Measurements from ENCODE around the gene RNF126. TPM values are rescaled to one million over a fixed set of nuclear protein-coding genes. Genes with fewer than 3 reads are reported as not detected.

Gene RNF126
- total RNA-seq, 1 donor from 2014 or later, result 58.3 TPM

- Histone ChIP-seq H3K9ac (ENCODE audit: low read length) (no peak overlapping the region), H3K79me2 (ENCODE audit: insufficient read depth, low read length) (peaks cover 33% of the 10 kb centered on the region), H3K4me3 (ENCODE audit: insufficient read depth, low read depth, low read length) (no peak overlapping the region), H3K27ac (ENCODE audit: low read depth, low read length) (no peak overlapping the region), H2AFZ (ENCODE audit: low read depth, low read length) (peak overlapping the region; percentile 77), H3K36me3 (ENCODE audit: insufficient read depth, low read length) (no peaks in the 10 kb centered on the region), H3K27me3 (ENCODE audit: insufficient read depth, low read length) (no peaks in the 10 kb centered on the region), H4K20me1 (ENCODE audit: insufficient read depth, low read length) (peaks cover 21% of the 10 kb centered on the region), H3K9me3 (ENCODE audit: insufficient read depth, low read depth, low read length) (peaks cover 3% of the 10 kb centered on the region), H3K4me1 (ENCODE audit: insufficient read depth, low read length) (peaks cover 26% of the 10 kb centered on the region), H3K4me2 (ENCODE audit: low read length) (peak overlapping the region; percentile 74)
- Mint-ChIP-seq H3K4me1 (ENCODE audit: low read depth, unreplicated experiment) (peaks cover 5% of the 10 kb centered on the region), H3K4me3 (ENCODE audit: unreplicated experiment) (peak overlapping the region; percentile 79), H3K27ac (ENCODE audit: unreplicated experiment) (no peak overlapping the region), H3K27me3 (ENCODE audit: low read depth, unreplicated experiment) (no peaks in the 10 kb centered on the region), H3K9me3 (ENCODE audit: unreplicated experiment) (peaks cover 10% of the 10 kb centered on the region), H3K36me3 (ENCODE audit: low read depth, unreplicated experiment) (peaks cover 8% of the 10 kb centered on the region)
- FAIRE-seq, result no peak
- peak; percentile 46 for DNase-seq (ENCODE audit: low read depth)
- TF ChIP-seq, protein P1, sequence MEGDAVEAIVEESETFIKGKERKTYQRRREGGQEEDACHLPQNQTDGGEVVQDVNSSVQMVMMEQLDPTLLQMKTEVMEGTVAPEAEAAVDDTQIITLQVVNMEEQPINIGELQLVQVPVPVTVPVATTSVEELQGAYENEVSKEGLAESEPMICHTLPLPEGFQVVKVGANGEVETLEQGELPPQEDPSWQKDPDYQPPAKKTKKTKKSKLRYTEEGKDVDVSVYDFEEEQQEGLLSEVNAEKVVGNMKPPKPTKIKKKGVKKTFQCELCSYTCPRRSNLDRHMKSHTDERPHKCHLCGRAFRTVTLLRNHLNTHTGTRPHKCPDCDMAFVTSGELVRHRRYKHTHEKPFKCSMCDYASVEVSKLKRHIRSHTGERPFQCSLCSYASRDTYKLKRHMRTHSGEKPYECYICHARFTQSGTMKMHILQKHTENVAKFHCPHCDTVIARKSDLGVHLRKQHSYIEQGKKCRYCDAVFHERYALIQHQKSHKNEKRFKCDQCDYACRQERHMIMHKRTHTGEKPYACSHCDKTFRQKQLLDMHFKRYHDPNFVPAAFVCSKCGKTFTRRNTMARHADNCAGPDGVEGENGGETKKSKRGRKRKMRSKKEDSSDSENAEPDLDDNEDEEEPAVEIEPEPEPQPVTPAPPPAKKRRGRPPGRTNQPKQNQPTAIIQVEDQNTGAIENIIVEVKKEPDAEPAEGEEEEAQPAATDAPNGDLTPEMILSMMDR (IDR thresholded peaks at IDR 0.05; ENCODE audit: insufficient read depth, low read depth, low read length), result peak; percentile 72
- TF ChIP-seq EZH2 (IDR thresholded peaks at IDR 0.05; ENCODE audit: insufficient read depth, low read length), result no peak
Measured at GRCh38 chr19:664913-665443, 2.0 kb upstream of the RNF126 start.

GRCh38 chr19:663682-664117 is 686 bp upstream of the RNF126 start:
- Histone ChIP-seq H3K9ac (ENCODE audit: low read length) (peak overlapping the region; percentile 81), H4K20me1 (ENCODE audit: insufficient read depth, low read length) (peaks cover 34% of the 10 kb centered on the region), H3K27me3 (ENCODE audit: insufficient read depth, low read length) (no peaks in the 10 kb centered on the region), H3K27ac (ENCODE audit: low read depth, low read length) (peak overlapping the region; percentile 65), H2AFZ (ENCODE audit: low read depth, low read length) (peak overlapping the region; percentile 95), H3K4me2 (ENCODE audit: low read length) (peak overlapping the region; percentile 91), H3K4me1 (ENCODE audit: insufficient read depth, low read length) (peaks cover 30% of the 10 kb centered on the region), H3K9me3 (ENCODE audit: insufficient read depth, low read depth, low read length) (peaks cover 3% of the 10 kb centered on the region), H3K79me2 (ENCODE audit: insufficient read depth, low read length) (peaks cover 46% of the 10 kb centered on the region), H3K36me3 (ENCODE audit: insufficient read depth, low read length) (no peaks in the 10 kb centered on the region), H3K4me3 (ENCODE audit: insufficient read depth, low read depth, low read length) (peak overlapping the region; percentile 52)
- H3K27ac Mint-ChIP-seq (ENCODE audit: unreplicated experiment), result peak overlapping the region; percentile 28
- no peak for FAIRE-seq
- peak overlapping the region; percentile 79 for H3K4me3 Mint-ChIP-seq (ENCODE audit: unreplicated experiment)
- H3K4me1 Mint-ChIP-seq (ENCODE audit: low read depth, unreplicated experiment), result peaks cover 5% of the 10 kb centered on the region
- H3K36me3 Mint-ChIP-seq (ENCODE audit: low read depth, unreplicated experiment), result peaks cover 5% of the 10 kb centered on the region
- peaks cover 5% of the 10 kb centered on the region for H3K9me3 Mint-ChIP-seq (ENCODE audit: unreplicated experiment)
- H3K27me3 Mint-ChIP-seq (ENCODE audit: low read depth, unreplicated experiment), result no peaks in the 10 kb centered on the region
- TF ChIP-seq, protein P1 (IDR thresholded peaks at IDR 0.05; ENCODE audit: insufficient read depth, low read depth, low read length), result no peak
- TF ChIP-seq EZH2 (IDR thresholded peaks at IDR 0.05; ENCODE audit: insufficient read depth, low read length), result no peak
- peak; percentile 16 for DNase-seq (ENCODE audit: low read depth)

All from astrocyte (in vitro differentiated cells and primary cell).